Panc1 (cell line): ENCODE measurements around the gene CTDSP2. TPM values are rescaled to one million over a fixed set of nuclear protein-coding genes. Genes with fewer than 3 reads are reported as not detected.
"Not testable (repeated sequence)": the region's sequence is repeated elsewhere in the genome, so short reads cannot be mapped to it uniquely, and the experiment has no call there.

Source experiments
- ATAC-seq: fragments of 200-7000 bp; cut with Tn5 transposase; 2 replicates; pipeline ENCODE4 v1.9.1; 2020; ENCODE audit warnings: mild to moderate bottlenecking, moderate library complexity
- BruUV-seq: library from RNA; stranded (reverse); fragments of 400-500 nt; replicated peaks from 2 replicates; lab custom pipeline; 2021; lab: Mats Ljungman, UMichigan
- CTCF ChIA-PET: fragments of 300-600 bp; sonication (Branson Sonifier 250); formaldehyde crosslinking; loops from one replicate; lab custom pipeline; 2022; ENCODE audit warnings: antibody characterized with exemption; lab: Charles Lee
- POLR2A ChIA-PET: fragments of 300-600 bp; sonication (Branson Sonifier 250); formaldehyde crosslinking; loops from one replicate; lab custom pipeline; 2022; ENCODE audit warnings: antibody characterized with exemption; lab: Charles Lee
- DNase-seq: peaks from one replicate; pipeline ENCODE4 v3.0.0-alpha.2; 2010; ENCODE audit warnings: low read depth, low spot score
- H3K27ac ChIP-seq: 2 replicates; pipeline ENCODE4 v1.5.1; 2011; ENCODE audit warnings: mild to moderate bottlenecking, low read length, inconsistent platforms
- H3K27me3 ChIP-seq: fragments of 200-500 bp; sonication (Bioruptor generic); 2 replicates; pipeline ENCODE4 v1.6.0; 2014; ENCODE audit warnings: low read length, inconsistent platforms; ENCODE audit not compliant: control insufficient read depth, insufficient read depth
- H3K36me3 ChIP-seq: fragments of 200-500 bp; sonication (Bioruptor generic); 2 replicates; pipeline ENCODE4 v1.5.1; 2014; ENCODE audit warnings: inconsistent platforms, mild to moderate bottlenecking, low read length, moderate library complexity; ENCODE audit not compliant: control insufficient read depth, insufficient read depth
- H3K4me1 ChIP-seq: 2 replicates; pipeline ENCODE4 v1.5.1; 2011; ENCODE audit warnings: inconsistent platforms, mild to moderate bottlenecking, low read length, moderate library complexity; ENCODE audit not compliant: control insufficient read depth, insufficient read depth
- H3K4me3 ChIP-seq, 2 experiments: 2 replicates each; pipeline ENCODE4 v1.5.1; 2011 to 2012; ENCODE audit warnings: low read depth in 2 of 2, low read length in 2 of 2, mild to moderate bottlenecking in 2 of 2, inconsistent platforms in 1 of 2, moderate library complexity in 1 of 2
- H3K9me3 ChIP-seq: fragments of 200-500 bp; sonication (Bioruptor generic); 2 replicates; pipeline ENCODE4 v1.5.1; 2014; ENCODE audit warnings: low read depth, mild to moderate bottlenecking, inconsistent platforms, low read length, moderate library complexity; ENCODE audit not compliant: control insufficient read depth, insufficient read depth
- POLR2AphosphoS5 ChIP-seq: IDR thresholded peaks from 2 replicates; pipeline ENCODE4 v1.6.1; 2012; ENCODE audit warnings: mild to moderate bottlenecking, low read depth, low read length, moderate library complexity
- REST ChIP-seq, 2 experiments: IDR thresholded peaks; 2 replicates each; pipeline ENCODE4 v1.6.1; 2011 to 2012; ENCODE audit warnings: low read depth in 2 of 2, control low read depth in 1 of 2, low read length in 1 of 2, mild to moderate bottlenecking in 1 of 2, moderate library complexity in 1 of 2; ENCODE audit not compliant: insufficient read depth in 1 of 2
- SIN3A ChIP-seq: IDR thresholded peaks from 2 replicates; pipeline ENCODE4 v1.6.1; 2012; ENCODE audit warnings: low read depth, mild to moderate bottlenecking, low read length, moderate library complexity, borderline replicate concordance; ENCODE audit not compliant: insufficient read depth
- TCF7L2 ChIP-seq: IDR thresholded peaks from 2 replicates; pipeline ENCODE4 v1.6.1; 2011; ENCODE audit warnings: mild to moderate bottlenecking, low read depth, low read length, inconsistent platforms
- in situ Hi-C: cut with HindIII; loops from 2 replicates; pipeline ENCODE4 v1.10.0; 2016; ENCODE audit warnings: low sequenced_read_pairs, low pct_unique_long_range_greater_than_20kb
- intact Hi-C: fragments of 100-400 bp; cut with micrococcal nuclease; formaldehyde crosslinking; loops from one replicate; pipeline ENCODE4 v1.10.0; 2022; ENCODE audit not compliant: unreplicated experiment
- total RNA-seq: library from RNA; stranded (reverse); gene quantifications from one replicate; pipeline ENCODE4 v1.2.1, GENCODE V29; 2021; ENCODE audit not compliant: unreplicated experiment
- TF ChIP-seq, protein P1 (sequence below): fragments of 450-650 bp; IDR thresholded peaks from 2 replicates; pipeline ENCODE4 v1.5.1; 2017; ENCODE audit warnings: mild to moderate bottlenecking

CTDSP2 gene
- total RNA-seq, 1 experiment from 2014 or later, result 120 TPM

DNA sequence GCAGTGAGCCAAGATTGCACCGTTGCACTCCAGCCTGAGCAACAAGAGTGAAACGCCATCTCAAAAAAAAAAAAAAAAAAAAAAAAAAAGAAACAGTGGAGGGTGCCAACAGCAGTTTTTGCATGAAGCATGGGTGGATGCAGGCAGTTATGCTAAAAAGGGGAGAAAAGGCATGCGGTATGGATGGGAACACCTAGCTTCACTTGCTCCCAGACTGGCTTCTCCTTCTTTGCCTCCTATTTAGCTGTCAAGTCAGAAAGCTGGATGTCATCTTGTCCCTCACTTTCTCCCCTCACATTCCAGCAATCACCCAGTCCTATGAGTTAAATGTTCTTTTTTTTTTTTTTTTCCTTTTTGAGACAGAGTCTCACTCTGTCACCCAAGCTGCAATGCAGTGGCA lies 71.5 kb downstream of the CTDSP2 start:
- Histone ChIP-seq H3K4me3 (no peak overlapping the region), H3K9me3 (no peaks in the 10 kb centered on the region), H3K27ac (no peak overlapping the region), H3K4me1 (peaks cover 4% of the 10 kb centered on the region; the same call in 1 of the 2 replicates), H3K36me3 (peaks cover 2% of the 10 kb centered on the region; the same call in 1 of the 2 replicates), H3K27me3 (no peaks in the 10 kb centered on the region)
- ChIA-PET POLR2A (interaction anchor here (0.6 kb wide), 1 partner anchor 31 kb away, joined by 3 read pairs; no protein-coding TSS in a partner anchor), CTCF (interaction anchor here (0.6 to 0.7 kb wide), 4 partner anchors 30 to 670 kb away, joined by 3 to 9 read pairs (median 3); partner anchors contain the start of gene TSPAN31)
- in situ Hi-C loops (no loop called here), intact Hi-C loops (no loop called here)
- ATAC-seq (no peak), DNase-seq (no peak)
- BruUV-seq, result no TSS peak
- TF ChIP-seq POLR2AphosphoS5 (no peak), REST (IDR thresholded peaks at IDR 0.05; ENCODE audit: insufficient read depth in 1 of 2, low read depth in 2 of 2, low read length in 1 of 2) (no peak), TCF7L2 (no peak), SIN3A (no peak)
- TF ChIP-seq, protein P1, sequence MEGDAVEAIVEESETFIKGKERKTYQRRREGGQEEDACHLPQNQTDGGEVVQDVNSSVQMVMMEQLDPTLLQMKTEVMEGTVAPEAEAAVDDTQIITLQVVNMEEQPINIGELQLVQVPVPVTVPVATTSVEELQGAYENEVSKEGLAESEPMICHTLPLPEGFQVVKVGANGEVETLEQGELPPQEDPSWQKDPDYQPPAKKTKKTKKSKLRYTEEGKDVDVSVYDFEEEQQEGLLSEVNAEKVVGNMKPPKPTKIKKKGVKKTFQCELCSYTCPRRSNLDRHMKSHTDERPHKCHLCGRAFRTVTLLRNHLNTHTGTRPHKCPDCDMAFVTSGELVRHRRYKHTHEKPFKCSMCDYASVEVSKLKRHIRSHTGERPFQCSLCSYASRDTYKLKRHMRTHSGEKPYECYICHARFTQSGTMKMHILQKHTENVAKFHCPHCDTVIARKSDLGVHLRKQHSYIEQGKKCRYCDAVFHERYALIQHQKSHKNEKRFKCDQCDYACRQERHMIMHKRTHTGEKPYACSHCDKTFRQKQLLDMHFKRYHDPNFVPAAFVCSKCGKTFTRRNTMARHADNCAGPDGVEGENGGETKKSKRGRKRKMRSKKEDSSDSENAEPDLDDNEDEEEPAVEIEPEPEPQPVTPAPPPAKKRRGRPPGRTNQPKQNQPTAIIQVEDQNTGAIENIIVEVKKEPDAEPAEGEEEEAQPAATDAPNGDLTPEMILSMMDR, result no peak

- in situ Hi-C loops, H3K4me1 ChIP-seq, intact Hi-C loops, H3K27ac ChIP-seq, BruUV-seq, H3K36me3 ChIP-seq, H3K9me3 ChIP-seq, ATAC-seq, DNase-seq, H3K4me3 ChIP-seq, H3K27me3 ChIP-seq: not testable (repeated sequence)
- POLR2A ChIA-PET, result interaction anchor here (0.6 kb wide), 1 partner anchor 31 kb away, joined by 3 read pairs; no protein-coding TSS in a partner anchor
- CTCF ChIA-PET, result interaction anchor here (0.6 to 0.7 kb wide), 3 partner anchors 122 to 670 kb away, joined by 3 read pairs; no protein-coding TSS in a partner anchor
Observed at GRCh38 chr12:57774634-57775033, 71.9 kb downstream of the CTDSP2 start.
